HG02938 (cell line): ENCODE results near the gene CDRT15.
"Not testable (repeated sequence)": the region's sequence is repeated elsewhere in the genome, so short reads cannot be mapped to it uniquely, and the experiment has no call there.

Experiments
- ATAC-seq: cut with Tn5 transposase; IDR thresholded peaks from one replicate; pipeline ENCODE4 v1.9.1; 2021; ENCODE audit warnings: mild to moderate bottlenecking, moderate library complexity; ENCODE audit not compliant: unreplicated experiment

CDRT15 gene

DNA sequence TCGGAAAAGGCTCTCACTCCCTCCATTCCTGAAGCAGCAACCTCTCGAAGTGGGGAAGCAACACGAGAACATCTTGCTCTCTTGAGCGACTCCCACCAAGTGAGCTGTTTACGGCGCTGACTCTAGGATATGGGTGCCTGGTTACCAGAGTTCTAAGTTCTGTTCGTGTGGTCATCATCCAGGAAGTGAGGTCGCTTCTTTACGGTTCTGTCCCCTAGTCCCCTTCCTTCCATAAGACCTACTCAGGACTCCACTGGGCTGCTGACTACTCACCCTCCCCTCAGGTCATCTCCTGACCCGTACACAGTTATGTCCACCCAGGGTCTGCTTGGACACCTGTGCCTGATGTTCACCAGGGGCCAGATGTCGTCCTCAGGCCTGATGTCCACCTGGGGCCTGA is at the start of gene CDRT15:
CDRT15 (minus strand) TSS at position 101 of the 400 bp plus-strand sequence; CDS start at position 72, 29 bp downstream.
- not testable (repeated sequence) for ATAC-seq

DNA sequence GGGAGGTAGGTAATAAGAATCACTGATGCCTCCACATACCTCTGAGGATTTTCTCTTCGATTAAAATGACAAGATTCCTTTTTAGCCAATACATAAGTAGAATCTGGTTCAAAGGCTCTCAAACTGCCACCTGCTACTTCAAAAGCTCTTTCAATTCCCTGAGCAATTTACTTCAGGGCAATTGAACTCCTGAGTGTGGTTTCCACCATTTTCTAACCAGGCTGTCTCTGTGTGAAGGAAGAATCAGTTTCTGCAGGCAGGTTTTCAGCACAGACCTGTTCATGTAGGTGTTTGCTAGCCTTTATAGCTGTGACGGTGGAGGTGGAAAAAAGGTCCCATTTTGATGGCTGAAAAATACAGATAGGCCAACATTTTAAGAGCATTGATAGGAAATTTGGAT is 46.1 kb upstream of the CDRT15 start:
- no peak for ATAC-seq

DNA sequence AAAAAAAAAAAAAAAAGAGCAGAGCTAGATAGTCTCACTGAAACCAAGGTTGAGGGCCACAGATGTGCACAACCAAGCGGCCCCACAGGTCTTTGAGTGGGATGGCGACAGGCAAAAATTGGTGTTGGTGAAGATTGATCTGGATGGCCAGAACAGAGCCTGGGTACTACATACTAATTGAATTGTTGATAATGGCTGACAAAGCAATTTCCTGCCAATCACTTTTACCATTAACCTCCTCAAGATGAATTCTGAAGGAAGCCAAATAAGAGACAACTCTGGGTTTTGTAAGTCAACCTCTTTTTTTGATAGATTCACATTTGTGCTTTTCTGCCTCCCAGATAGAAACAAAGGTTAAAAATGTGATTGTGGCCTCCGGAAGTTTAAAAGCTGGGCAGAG is 44.9 kb upstream of the CDRT15 start:
- no peak for ATAC-seq

DNA sequence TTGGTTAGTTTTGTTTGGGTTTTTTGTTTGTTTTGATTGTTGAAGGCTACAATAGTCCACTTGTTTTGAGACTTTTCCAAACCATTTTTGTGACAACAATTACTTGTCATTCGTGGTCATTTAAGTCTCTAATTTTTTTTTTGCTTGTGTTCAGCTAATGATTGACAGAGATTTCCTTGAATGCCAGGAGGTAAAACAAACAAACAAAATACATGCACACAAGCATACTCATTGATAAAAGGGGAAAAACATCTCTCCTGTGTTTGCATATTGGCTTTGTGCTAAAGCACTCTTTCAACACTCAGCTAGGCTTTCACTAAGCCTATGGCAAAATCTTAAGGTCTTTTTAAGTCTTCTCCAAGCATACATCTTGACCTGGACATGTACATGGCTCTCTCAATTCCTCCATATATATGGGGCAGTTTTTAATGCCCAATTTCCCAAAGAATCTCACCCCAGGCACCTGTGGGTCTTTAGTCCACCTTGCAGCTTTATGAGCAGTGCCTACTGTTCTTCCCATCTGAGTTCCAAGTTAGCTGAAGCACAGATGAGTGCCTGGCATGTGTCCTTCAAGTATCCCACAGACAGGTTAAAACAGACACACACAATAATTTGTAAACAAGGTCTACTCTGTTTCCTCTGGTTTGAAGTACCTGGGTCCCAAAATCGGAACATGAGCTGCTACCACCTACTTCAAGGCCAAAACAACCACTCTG is 40.0 kb upstream of the CDRT15 start:
- ATAC-seq = no peak

DNA sequence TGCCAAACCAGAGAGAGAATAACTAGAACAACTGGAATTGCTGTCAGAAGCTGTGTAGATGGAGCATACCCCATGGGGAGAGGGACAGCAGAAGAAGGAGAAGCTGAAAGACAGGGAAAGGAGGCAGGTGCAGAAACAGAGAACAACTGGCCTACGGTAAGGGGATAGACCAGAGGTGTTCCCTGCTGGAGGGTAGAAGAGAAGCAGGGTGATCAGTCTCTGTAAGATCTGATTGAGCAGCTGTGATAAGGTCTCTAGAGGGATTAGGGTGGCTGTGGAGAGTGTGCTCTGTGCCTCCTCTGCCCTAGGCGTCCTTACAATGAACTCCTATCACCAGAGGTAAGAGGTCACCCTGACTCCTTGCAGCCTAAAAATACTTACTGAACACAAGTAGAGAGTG is 33.8 kb upstream of the CDRT15 start:
- no peak for ATAC-seq

DNA sequence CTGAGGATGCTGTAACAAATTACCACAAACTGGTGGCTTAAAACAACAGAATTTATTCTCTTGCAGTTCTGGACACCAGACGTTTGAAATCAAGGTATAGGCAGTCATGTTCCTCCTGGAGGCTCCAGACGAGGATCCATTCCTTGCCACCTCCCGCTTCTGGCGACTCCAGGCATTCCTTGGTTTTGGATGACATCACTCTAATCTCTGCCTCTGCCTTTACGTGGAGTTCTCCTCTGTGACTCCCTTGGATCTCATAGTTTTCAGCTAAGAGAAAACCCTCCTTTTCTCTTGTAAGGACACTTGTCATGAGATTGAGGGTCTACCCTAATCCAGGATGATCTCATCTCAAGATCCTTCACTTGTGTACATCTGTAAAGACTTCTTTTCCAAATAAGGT is 32.8 kb upstream of the CDRT15 start:
- no peak for ATAC-seq

DNA sequence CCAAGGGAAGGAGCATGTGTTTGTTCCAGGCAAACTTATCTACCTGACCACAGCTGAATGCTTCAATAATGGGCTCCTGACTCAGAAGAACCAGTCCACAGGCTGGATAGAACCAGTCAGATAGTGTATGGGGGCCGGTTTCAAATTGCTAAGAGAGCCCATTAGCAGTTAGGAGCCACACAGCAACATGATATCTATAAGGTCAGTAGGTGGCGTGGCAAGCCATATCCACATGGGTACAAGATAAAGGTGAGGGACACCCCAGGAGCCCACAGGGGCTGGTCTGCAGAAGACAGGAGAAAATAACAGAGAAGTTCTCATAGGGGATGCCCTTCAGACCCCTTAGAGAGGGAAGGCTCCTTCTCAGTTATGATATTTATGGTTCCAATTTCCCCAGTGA is 31.6 kb upstream of the CDRT15 start:
- ATAC-seq = no peak

DNA sequence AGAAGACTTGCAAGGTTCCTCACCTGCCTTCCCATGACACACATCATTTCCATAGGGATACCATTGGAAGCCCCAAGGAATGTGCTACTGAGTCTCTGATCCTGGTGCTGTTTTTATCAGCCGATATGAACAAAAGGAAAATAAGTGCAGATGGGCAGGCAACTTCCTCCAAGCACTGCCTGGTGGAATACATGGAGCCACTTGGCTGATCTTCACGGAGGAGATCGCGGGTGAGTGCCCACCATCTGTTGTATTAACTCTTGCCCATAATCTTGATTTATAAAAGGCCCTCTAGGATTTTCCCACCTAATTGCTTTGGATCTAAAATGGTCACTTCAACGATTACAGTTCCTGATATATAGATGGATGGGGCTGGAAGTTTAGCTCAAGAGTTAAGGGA is 24.7 kb upstream of the CDRT15 start:
- ATAC-seq = no peak

DNA sequence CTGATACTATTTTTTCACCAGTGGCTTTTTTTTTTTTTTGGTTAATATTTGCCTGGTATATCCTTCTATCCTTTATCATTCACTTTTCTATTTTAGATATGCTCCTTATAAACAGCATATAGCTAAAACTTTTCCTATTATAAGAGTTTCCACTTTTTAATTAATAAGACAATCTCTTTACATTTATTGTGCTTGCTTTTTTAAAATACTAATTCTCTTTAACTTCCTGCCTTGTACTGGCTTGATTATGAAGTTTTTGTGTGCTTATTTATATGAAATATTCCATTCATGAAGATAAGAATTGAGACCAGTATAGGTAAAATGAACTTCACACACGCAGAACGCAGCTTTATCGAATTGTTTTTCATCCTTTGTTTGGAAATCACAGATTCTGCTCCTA is 9.0 kb upstream of the CDRT15 start:
- ATAC-seq = no peak

DNA sequence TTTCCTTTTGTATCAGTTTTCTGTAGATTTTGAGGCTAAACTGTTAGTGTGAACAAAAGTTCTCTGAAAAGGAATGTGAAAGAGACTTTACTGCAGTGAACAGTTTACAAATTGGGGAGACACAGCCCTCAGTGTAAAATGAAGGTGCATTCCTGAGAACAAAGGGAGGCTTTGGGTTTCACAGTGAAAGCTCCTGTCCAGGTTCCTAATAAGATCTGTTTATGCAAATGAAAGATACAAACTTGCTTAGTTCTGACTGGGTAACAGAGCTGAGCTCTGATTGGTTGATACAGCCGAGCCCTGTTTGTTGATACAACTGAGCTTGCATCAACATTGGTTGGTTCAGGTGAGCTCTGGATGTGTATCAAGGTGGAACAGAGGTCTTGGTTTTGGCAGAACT is 8.3 kb upstream of the CDRT15 start:
- ATAC-seq = no peak

DNA sequence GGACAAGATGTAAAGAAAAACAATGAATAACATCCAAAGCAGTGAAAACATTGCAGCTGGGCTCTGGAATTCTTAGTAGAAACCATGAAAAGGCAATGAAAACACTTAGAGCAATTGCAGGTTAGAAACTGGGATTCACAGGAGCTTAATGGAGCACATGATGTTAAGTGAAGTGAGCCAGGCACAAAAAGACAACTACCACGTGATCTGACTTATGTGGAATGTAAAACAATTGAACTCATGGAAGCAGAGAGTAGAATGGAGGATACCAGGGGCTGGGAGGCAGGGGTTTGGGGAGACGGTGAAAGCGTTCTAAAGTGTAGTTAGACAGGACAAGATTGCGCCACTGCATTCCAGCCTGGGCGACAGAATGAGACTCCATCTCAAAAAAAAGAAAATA is 2.6 kb upstream of the CDRT15 start:
- ATAC-seq = not testable (repeated sequence)

DNA sequence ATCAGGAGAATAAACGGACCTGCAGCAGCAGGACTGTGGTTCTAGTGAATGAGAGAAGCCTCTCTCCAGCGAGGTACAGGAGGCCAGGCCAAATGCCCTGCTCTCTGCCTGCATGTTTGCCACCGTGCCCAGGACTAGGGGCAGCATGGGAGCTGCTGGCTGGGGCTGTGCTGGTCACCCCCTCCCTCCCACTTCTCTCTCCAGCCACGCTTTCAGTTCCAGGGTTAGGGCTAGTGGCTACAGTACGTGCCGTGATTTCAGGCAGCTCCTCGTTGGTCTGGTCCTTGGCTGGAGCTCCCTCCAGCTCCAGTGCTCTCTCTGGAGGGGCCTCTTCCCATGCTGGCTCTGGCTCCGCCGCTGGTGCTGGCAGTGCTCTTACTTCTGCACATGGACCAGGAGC is 630 bp downstream of the CDRT15 start:
- ATAC-seq = not testable (repeated sequence)

DNA sequence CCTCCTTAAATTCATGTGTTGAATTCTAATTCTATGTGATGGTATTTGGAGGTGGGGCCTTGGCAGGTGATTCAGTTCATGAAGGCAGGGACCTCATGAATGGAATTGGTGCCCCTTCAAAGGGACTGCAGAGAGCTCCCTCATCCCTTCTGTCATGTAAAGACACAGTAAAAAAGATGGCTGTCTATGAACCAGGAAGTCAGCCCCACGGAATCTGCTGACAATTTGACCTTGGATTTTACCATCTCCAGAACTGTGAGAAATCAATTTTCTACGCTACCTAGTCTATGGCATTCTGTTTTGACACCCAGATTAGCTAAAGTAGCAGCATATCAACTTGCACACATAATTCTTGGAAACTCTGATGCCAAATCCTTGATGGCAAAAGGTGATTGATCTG is 1.6 kb downstream of the CDRT15 start:
- not testable (repeated sequence) for ATAC-seq

DNA sequence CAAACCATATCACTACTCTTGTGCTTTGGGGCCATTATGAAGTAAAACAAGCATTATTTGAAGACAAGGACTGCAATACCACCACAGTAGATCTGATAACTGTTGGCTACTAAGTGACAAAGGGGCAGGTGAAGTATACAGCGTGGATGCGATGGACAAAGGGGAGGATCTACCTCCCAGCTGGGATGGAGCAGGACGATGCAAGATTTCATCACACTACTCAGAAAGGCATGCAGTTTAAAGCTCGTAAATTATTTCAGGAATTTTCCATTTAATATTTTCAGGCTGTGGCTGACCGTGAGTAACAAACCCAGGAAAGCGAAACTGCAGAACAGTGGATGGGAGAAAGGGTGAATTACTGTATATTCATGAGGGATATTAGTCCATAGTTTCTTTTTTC is 5.5 kb downstream of the CDRT15 start:
- not testable (repeated sequence) for ATAC-seq

DNA sequence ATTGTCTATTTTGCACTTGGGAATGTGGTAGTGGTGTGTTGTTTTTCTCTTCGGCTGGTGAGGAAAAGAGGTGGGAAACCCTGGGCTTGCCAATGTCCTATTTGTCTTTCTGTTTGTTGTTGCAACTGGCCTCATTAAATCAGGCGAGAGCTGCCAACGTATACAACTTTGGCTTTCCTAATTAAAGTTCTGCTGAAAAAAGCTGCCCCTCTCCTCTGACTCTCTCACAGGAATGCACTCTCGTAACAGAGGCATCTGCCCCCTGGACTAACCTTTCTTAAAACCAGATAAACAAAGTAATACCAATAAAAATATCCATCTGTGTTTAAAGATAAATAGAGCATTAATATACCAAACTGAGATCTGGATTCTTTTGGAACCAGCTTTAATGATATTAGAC is 7.8 kb downstream of the CDRT15 start:
- no peak for ATAC-seq

DNA sequence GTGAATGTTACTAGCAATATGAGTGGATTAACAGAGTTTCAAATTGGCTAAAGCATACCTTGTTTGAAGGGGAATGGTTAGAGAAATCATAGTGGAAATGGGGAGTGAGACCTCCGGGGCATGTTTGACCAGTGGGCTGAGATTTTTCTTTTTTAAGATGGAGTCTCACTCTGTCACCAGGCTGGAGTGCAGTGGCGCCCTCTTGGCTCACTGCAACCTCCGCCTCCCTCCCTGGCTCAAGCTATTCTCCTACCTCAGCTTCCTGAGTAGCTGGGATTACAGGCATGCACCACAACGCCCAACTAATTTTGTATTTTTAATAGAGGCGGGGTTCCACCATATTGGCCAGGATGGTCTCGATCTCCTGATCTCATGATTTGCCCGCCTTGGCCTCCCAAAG is 9.6 kb downstream of the CDRT15 start:
- ATAC-seq = no peak

DNA sequence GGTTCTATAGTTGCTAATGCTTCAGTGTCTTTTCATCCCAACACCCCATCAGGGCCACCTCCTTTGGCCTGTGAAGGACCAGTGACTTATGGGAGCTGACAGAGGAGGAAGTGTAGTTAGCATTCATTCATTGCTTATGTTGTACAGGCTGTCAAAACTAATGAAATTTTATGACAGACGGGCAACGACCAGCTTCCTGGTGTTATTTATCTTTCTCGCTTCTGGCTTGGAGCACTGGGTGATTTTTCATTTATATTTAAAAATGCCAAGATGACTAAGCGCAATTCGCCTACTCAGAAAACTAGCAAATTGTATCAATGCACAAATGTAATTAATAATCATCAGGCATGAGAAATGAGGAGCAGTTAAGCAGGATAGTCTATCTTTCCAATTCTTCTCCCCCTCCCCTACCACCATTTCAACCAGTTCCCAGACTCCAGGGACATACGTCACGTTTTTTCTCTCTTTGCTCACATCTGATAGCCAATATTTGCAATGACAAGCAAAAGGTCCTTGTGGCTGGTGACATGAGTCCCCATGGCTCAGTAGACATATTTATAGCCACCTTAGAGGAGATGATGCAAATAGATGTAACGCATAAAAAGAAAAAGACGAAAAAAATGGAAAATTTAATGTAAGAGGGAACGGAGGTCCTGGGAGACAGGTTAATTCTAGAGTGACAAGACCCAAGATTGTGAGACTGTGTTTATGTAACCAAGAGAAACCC is 11.2 kb downstream of the CDRT15 start:
- ATAC-seq = no peak

DNA sequence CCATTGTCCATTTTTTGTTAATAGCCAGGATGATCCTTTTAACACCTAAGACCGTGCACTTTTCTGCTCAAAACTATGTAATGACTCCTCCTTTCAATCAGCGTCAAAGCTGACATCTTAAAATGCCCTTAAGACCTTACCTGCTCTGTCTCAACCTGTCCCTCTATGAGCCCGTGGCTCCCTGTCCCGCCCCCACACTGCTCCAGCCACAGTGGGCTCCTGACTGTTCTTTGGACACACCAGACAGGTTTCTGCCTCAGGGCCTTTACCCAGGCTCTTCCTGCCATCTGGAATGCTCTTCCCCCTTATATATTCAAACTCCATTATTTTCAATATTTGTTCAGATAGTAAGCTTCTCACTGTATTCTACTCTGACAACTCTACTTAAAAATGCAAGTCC is 14.1 kb downstream of the CDRT15 start:
- no peak for ATAC-seq

DNA sequence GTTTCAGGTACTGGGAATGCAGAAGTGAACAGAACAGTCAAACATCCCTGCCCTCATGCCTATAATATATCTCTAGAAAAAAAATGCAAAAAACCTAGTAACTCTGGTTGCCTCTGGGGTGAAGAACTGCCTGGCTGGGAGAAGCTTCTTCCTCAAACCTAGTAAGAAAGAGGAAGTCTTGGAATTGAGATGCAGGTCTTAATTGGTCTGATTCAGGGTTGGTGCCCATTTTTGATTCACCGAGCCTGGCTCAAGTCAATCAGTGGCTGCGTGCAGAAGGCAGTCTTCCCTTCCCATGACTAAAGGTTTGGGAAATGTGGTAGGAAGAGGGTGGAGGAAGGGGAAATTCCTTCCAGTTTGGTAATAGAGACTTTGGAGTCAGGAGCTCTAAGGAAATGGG is 22.4 kb downstream of the CDRT15 start:
- no peak for ATAC-seq

DNA sequence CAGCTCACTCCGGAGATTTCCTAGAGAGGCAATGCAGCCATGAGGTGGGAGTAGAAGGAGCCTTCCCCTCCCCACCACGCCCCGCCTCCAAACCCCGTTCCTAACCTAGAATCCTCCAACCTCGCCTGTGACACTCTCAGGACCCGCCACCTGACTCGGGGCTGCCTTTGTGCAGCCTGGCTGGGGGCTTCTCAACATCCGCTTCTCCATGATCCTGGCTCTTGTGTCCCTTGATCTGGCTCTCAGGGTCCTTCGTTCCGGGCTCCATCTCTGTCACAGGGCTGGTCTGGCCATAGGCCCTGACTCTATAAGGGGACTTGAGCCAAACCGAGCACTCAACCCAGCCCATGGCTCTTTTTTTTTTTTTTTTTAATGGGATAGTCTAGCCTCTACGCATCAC is 24.3 kb downstream of the CDRT15 start:
- ATAC-seq = no peak

DNA sequence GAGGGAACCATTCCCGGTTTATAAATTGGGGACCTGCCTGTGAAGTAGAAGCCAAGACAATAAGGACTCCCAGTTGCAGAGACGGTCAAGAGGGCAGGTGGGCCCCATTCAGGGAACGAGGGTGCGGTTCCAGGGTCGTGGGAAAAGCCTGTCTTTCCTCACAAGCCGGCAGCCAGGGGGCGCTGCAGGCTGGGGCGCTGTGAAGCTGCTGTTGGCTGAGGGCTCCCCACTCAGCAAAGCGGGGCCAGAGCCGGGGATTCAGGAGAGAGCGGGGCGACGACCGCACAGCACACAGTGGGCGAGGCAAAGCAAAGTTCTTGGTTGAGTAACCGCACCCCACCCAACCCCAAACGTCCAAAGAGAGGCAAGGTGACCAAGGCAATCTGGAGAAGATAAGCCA is 24.9 kb downstream of the CDRT15 start:
- no peak for ATAC-seq

DNA sequence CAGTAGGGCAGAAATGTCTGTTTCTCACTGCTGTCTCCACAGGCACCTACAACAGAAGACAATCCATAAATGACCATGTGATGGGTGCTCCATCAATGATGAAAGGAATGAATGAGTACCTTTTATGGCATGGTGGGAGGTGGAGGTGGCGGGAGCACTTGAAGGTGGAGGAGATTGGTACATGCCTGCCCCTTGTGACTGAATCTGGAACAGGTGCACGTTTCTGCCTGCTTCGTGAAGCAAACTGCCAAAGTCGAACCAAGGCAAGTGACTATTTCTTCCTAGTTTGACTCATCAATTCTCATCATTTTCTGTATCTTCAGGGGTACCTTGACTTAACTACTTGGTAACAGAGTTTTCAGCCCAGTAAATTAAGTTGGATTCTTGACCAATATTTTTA is 25.4 kb downstream of the CDRT15 start:
- no peak for ATAC-seq

DNA sequence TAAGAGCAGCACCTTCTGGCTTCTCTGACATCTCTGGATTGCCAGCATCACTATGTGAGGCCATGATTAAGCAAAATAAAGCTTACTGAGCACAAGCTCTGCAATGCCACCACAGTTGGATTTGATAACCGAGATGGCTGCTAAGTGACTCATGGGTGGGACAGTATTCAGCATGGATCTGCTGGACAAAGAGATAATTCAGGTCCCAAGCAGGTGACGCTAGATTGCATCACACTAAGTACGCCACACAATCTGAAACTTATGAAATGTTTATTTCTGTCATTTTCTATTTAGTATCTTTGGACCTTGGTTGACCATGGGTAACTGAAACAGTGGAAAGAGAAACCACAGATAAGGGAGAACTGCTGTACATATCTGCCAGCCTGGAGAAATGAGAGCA is 27.4 kb downstream of the CDRT15 start:
- ATAC-seq = no peak
